ACHN (cell line): ENCODE measurements around the gene TGDS.
"Not testable (repeated sequence)": the region's sequence is repeated elsewhere in the genome, so short reads cannot be mapped to it uniquely, and the experiment has no call there.

ENCODE experiments used
- DNase-seq: peaks from one replicate; pipeline ENCODE4 v3.0.0-alpha.2; 2015
- in situ Hi-C: cut with HindIII; loops from 2 replicates; pipeline ENCODE4 v1.10.0; 2017; ENCODE audit warnings: low sequenced_read_pairs, low pct_ligation_motif_present, low pct_unique_long_range_greater_than_20kb

The TGDS gene

GRCh38 chr13:94558716-94559115 is 37.2 kb downstream of the TGDS start:
- in situ Hi-C loops = no loop called here
- DNase-seq = no peak

GRCh38 chr13:94557684-94558235 is 38.2 kb downstream of the TGDS start:
- in situ Hi-C loops = no loop called here
- no peak for DNase-seq

- in situ Hi-C loops = no loop called here
- DNase-seq = no peak
Measured at GRCh38 chr13:94556621-94557020, 39.3 kb downstream of the TGDS start.

- in situ Hi-C loops = no loop called here
- DNase-seq = no peak
Measured at GRCh38 chr13:94556041-94556440, 39.9 kb downstream of the TGDS start.

- in situ Hi-C loops = no loop called here
- no peak for DNase-seq
Measured at GRCh38 chr13:94553766-94554165, 42.2 kb downstream of the TGDS start.

- in situ Hi-C loops = no loop called here
Measured at GRCh38 chr13:94552095-94552494, 43.9 kb downstream of the TGDS start.

GRCh38 chr13:94550062-94550738 is 45.8 kb downstream of the TGDS start:
- in situ Hi-C loops = no loop called here
- peak; percentile 40 for DNase-seq

More at GRCh38 chr13:94552095-94552494, 43.9 kb downstream of the TGDS start:
- no peak for DNase-seq

- in situ Hi-C loops = no loop called here
- peak; percentile 90 for DNase-seq
Measured at GRCh38 chr13:94549232-94550061, 46.5 kb downstream of the TGDS start.

GRCh38 chr13:94548821-94549231 is 47.1 kb downstream of the TGDS start:
- peak; percentile 51 for DNase-seq
- in situ Hi-C loops = no loop called here

GRCh38 chr13:94548382-94548781 is 47.6 kb downstream of the TGDS start:
- in situ Hi-C loops = no loop called here
- peak; percentile 3 for DNase-seq

GRCh38 chr13:94546061-94546839 is 49.7 kb downstream of the TGDS start:
- DNase-seq = no peak
- in situ Hi-C loops = no loop called here

GRCh38 chr13:94544922-94545321 is 51.0 kb downstream of the TGDS start:
- in situ Hi-C loops = no loop called here
- DNase-seq = no peak

- no peak for DNase-seq
- in situ Hi-C loops = no loop called here
Measured at GRCh38 chr13:94542917-94543316, 53.0 kb downstream of the TGDS start.

- in situ Hi-C loops = no loop called here
- no peak for DNase-seq
Measured at GRCh38 chr13:94537740-94538630, 58.0 kb downstream of the TGDS start.

- in situ Hi-C loops = no loop called here
- DNase-seq = no peak
Measured at GRCh38 chr13:94535775-94536174, 60.2 kb downstream of the TGDS start.

GRCh38 chr13:94535231-94535630 is 60.7 kb downstream of the TGDS start:
- in situ Hi-C loops = no loop called here
- DNase-seq = no peak

GRCh38 chr13:94534166-94534565 is 61.8 kb downstream of the TGDS start:
- in situ Hi-C loops = no loop called here
- no peak for DNase-seq

- DNase-seq, in situ Hi-C loops: not testable (repeated sequence)
Measured at GRCh38 chr13:94532278-94532677, 63.7 kb downstream of the TGDS start.
